CD4-positive, CD25-positive, alpha-beta regulatory T cell (primary cell): ENCODE data around the gene LRRC66. TPM values are rescaled to one million over a fixed set of nuclear protein-coding genes. Genes with fewer than 3 reads are reported as not detected.

ENCODE experiments used
- ATAC-seq, 2 donors: fragments of 150-1000 bp; cut with Tn5 transposase; one replicate each; pipeline ENCODE4 v1.10.0; 2021; ENCODE audit warnings: low read depth in 2 of 2, moderate number of reproducible peaks in 2 of 2, moderate library complexity in 1 of 2
- DNase-seq, 3 donors: peaks; one replicate each; pipeline versions ENCODE4 v3.0.0 to v3.0.0-alpha.2; 2012 to 2022; ENCODE audit warnings: mixed read lengths in 1 of 3
- H3K27ac ChIP-seq: one replicate; pipeline ENCODE4 v1.7.0; 2013; ENCODE audit warnings: mild to moderate bottlenecking, low read length; ENCODE audit not compliant: insufficient read depth, poor library complexity, severe bottlenecking
- H3K27me3 ChIP-seq: one replicate; pipeline ENCODE4 v1.7.0; 2013; ENCODE audit warnings: low read length; ENCODE audit not compliant: control insufficient read depth, insufficient read depth
- H3K36me3 ChIP-seq: one replicate; pipeline ENCODE4 v1.7.0; 2013; ENCODE audit warnings: mild to moderate bottlenecking, low read length, moderate library complexity; ENCODE audit not compliant: control insufficient read depth, insufficient read depth
- H3K4me1 ChIP-seq: 2 replicates; pipeline ENCODE4 v1.7.0; 2013; ENCODE audit warnings: mild to moderate bottlenecking, low read length; ENCODE audit not compliant: insufficient read depth, control insufficient read depth, poor library complexity, severe bottlenecking
- H3K4me3 ChIP-seq: one replicate; pipeline ENCODE4 v1.7.0; 2013; ENCODE audit warnings: low read depth, mild to moderate bottlenecking, low read length, moderate library complexity
- H3K9me3 ChIP-seq, 2 experiments: 1 replicate in 1 of 2; 2 replicates in 1 of 2; pipeline ENCODE4 v1.7.0; 2013; ENCODE audit warnings: low read length in 2 of 2, mild to moderate bottlenecking in 1 of 2, moderate library complexity in 1 of 2; ENCODE audit not compliant: control insufficient read depth in 2 of 2
- H3K27ac Mint-ChIP-seq, 3 donors: one replicate each; pipeline ENCODE4 v1.8.0; 2020 to 2022; ENCODE audit warnings: mild to moderate bottlenecking in 3 of 3, mixed read lengths in 3 of 3, moderate library complexity in 2 of 3
- H3K27me3 Mint-ChIP-seq: one replicate; pipeline ENCODE4 v1.8.0; 2022; ENCODE audit warnings: mild to moderate bottlenecking, mixed read lengths
- H3K36me3 Mint-ChIP-seq: one replicate; pipeline ENCODE4 v1.8.0; 2020; ENCODE audit warnings: mixed read lengths
- H3K4me1 Mint-ChIP-seq, 4 donors: one replicate each; pipeline ENCODE4 v1.8.0; 2020 to 2022; ENCODE audit warnings: mixed read lengths in 4 of 4, mild to moderate bottlenecking in 1 of 4
- H3K4me3 Mint-ChIP-seq, 4 donors: one replicate each; pipeline ENCODE4 v1.8.0; 2020 to 2022; ENCODE audit warnings: mild to moderate bottlenecking in 4 of 4, mixed read lengths in 4 of 4, moderate library complexity in 3 of 4
- H3K9me3 Mint-ChIP-seq, 7 donors: one replicate each; pipeline ENCODE4 v1.8.0; 2020 to 2022; ENCODE audit warnings: mixed read lengths in 7 of 7, mild to moderate bottlenecking in 3 of 7, moderate library complexity in 2 of 7
- polyA plus RNA-seq, 4 donors: library from polyadenylated mRNA; unstranded; fragments of 300-500 nt; fragmentation: Illumina TruSeq; gene quantifications; one replicate each; pipeline ENCODE4 v1.2.3, GENCODE V29; 2021
- total RNA-seq: library from RNA; stranded (reverse); gene quantifications from one replicate; pipeline ENCODE4 v1.2.3, GENCODE V29; 2022

Gene LRRC66, protein sequence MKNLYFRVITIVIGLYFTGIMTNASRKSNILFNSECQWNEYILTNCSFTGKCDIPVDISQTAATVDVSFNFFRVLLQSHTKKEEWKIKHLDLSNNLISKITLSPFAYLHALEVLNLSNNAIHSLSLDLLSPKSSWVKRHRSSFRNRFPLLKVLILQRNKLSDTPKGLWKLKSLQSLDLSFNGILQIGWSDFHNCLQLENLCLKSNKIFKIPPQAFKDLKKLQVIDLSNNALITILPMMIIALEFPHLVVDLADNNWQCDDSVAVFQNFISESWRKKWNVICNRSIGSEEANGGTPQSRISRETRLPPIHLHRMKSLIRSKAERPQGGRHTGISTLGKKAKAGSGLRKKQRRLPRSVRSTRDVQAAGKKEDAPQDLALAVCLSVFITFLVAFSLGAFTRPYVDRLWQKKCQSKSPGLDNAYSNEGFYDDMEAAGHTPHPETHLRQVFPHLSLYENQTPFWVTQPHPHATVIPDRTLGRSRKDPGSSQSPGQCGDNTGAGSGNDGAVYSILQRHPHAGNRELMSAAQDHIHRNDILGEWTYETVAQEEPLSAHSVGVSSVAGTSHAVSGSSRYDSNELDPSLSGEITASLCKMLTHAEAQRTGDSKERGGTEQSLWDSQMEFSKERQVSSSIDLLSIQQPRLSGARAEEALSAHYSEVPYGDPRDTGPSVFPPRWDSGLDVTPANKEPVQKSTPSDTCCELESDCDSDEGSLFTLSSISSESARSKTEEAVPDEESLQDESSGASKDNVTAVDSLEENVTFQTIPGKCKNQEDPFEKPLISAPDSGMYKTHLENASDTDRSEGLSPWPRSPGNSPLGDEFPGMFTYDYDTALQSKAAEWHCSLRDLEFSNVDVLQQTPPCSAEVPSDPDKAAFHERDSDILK
- total RNA-seq (0.37 TPM), polyA plus RNA-seq (not detected)

DNA sequence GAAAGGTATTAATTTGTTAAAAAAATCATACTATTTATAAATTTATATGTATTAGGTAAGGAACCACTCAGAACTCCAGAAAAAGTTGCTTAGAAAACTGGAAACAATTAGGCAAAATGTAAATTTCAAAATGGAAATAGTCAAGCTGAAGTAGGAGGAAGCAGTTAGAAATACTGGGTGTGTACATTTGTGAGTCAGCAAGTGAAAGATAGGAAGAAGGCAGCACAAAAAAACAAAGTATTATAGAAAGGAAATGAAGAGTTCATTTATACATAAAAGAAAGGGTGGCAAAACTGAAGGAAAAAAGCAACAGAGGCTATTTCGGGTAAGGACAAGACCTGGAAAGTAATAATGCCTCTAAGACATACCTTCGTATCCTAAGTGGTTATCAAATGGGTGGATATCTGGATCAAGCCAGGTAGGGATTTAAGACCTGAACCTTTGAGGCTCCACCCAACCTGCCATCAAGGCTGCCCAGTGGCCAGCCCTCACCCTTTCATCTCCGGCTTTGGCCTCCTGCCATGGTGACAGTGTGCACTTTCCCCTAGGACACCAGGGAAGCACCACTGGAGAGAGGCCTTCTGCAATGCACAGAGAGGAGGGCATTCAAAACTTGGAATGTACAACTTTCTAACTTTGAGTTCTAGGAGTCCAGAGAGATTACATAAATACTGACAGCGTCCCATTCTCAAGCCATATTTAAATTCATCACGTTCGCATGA is at the start of gene LRRC66:
Gene LRRC66, minus strand, starts transcription at position 428 of the 722 bp plus-strand sequence. CDS start 2,750 bp downstream, outside the sequence.
- H3K27me3 ChIP-seq: no peaks in the 10 kb centered on the region
- no peaks in the 10 kb centered on the region for H3K4me1 ChIP-seq
- Mint-ChIP-seq H3K4me3 (no peak within 1 kb of the TSS), H3K9me3 (no peaks in the 10 kb centered on the region), H3K27me3 (no peaks in the 10 kb centered on the region), H3K4me1 (peaks cover 0 to 2% (median 0%) of the 10 kb centered on the region in 4 donors), H3K27ac (peak within 1 kb of the TSS in 1 of 3 donors; percentile 45), H3K36me3 (no peaks in the 10 kb centered on the region)
- no peak within 1 kb of the TSS for H3K4me3 ChIP-seq
- DNase-seq (peak in 1 of 3 donors; percentile 24), ATAC-seq (no peak)
- H3K27ac ChIP-seq: no peak within 1 kb of the TSS
- peaks cover 12% of the 10 kb centered on the region for H3K36me3 ChIP-seq
- no peaks in the 10 kb centered on the region for H3K9me3 ChIP-seq

- no peak overlapping the region for H3K27ac Mint-ChIP-seq
- Histone ChIP-seq H3K27ac (no peak overlapping the region), H3K27me3 (no peaks in the 10 kb centered on the region), H3K4me1 (no peaks in the 10 kb centered on the region), H3K9me3 (no peaks in the 10 kb centered on the region), H3K4me3 (no peak overlapping the region), H3K36me3 (no peaks in the 10 kb centered on the region)
- H3K4me3 Mint-ChIP-seq: no peak overlapping the region
- H3K27me3 Mint-ChIP-seq: peaks cover 17% of the 10 kb centered on the region
- H3K36me3 Mint-ChIP-seq: no peaks in the 10 kb centered on the region
- no peak for ATAC-seq
- DNase-seq: no peak
- no peaks in the 10 kb centered on the region for H3K4me1 Mint-ChIP-seq
- peaks cover 0 to 6% (median 1%) of the 10 kb centered on the region in 7 donors for H3K9me3 Mint-ChIP-seq
Measured at GRCh38 chr4:52069571-52069970, 49.4 kb upstream of the LRRC66 start.

DNA sequence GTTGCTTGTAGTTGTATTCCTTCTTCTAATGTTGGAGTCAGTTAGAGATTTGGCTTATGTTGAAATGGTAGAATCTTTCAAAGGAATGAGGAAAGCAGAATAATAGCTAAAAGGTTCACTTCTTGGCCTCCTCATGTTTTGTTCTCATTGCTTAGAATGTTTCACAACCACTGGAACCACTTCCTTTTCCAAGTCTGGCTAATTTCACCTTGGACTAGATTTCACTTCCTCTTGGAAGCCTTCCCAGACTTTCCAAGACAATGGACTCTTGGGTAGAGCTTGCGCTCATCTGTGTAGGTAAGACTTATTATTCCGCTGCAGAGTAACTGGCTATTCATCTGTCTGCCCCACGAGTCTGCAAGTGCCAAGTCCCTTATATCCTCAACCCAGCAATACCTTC is 39.2 kb upstream of the LRRC66 start:
- Histone ChIP-seq H3K27ac (no peak overlapping the region), H3K36me3 (no peaks in the 10 kb centered on the region), H3K27me3 (peaks cover 13% of the 10 kb centered on the region), H3K4me3 (no peak overlapping the region), H3K9me3 (no peaks in the 10 kb centered on the region), H3K4me1 (no peaks in the 10 kb centered on the region)
- no peak for DNase-seq
- H3K27ac Mint-ChIP-seq: no peak overlapping the region
- H3K9me3 Mint-ChIP-seq: peaks cover 0 to 2% (median 0%) of the 10 kb centered on the region in 7 donors
- no peaks in the 10 kb centered on the region for H3K36me3 Mint-ChIP-seq
- no peak for ATAC-seq
- no peaks in the 10 kb centered on the region for H3K4me1 Mint-ChIP-seq
- peaks cover 11% of the 10 kb centered on the region for H3K27me3 Mint-ChIP-seq
- no peak overlapping the region for H3K4me3 Mint-ChIP-seq

GRCh38 chr4:52058275-52058674 is 38.1 kb upstream of the LRRC66 start:
- Mint-ChIP-seq H3K9me3 (peaks cover 0 to 2% (median 0%) of the 10 kb centered on the region in 7 donors), H3K27me3 (peaks cover 22% of the 10 kb centered on the region), H3K4me1 (peaks cover 0 to 4% (median 0%) of the 10 kb centered on the region in 4 donors), H3K4me3 (no peak overlapping the region), H3K27ac (no peak overlapping the region), H3K36me3 (no peaks in the 10 kb centered on the region)
- no peak overlapping the region for H3K27ac ChIP-seq
- DNase-seq (no peak), ATAC-seq (no peak)
- H3K36me3 ChIP-seq: no peaks in the 10 kb centered on the region
- H3K4me1 ChIP-seq: no peaks in the 10 kb centered on the region
- H3K9me3 ChIP-seq: no peaks in the 10 kb centered on the region
- no peak overlapping the region for H3K4me3 ChIP-seq
- peaks cover 23% of the 10 kb centered on the region for H3K27me3 ChIP-seq

- peaks cover 3 to 11% (median 5%) of the 10 kb centered on the region in 4 donors for H3K4me1 Mint-ChIP-seq
- H3K27me3 Mint-ChIP-seq: peaks cover 33% of the 10 kb centered on the region
Measured at GRCh38 chr4:52057196-52057595, 37.0 kb upstream of the LRRC66 start.

DNA sequence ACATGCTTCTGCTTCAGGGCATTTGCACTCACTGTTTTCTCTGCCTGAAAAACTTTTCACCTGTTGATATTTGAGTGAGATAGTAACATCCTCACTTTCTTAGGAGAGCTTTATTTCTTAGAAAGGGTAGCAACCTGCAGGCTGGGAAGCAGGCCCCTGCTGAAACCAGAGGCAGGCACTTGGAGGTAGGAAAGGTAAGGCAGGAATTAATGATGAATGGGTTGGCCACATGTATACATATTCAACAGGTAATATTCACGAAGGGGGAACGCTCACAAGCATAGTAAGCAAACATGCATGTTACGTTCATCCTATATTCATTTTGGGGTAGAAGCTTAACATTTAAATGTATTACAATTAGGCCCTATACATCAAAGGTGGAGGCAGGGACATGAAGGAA is 34.1 kb upstream of the LRRC66 start:
- peaks cover 0 to 6% (median 0%) of the 10 kb centered on the region in 7 donors for H3K9me3 Mint-ChIP-seq
- DNase-seq (no peak), ATAC-seq (no peak)
- no peak overlapping the region for H3K4me3 Mint-ChIP-seq
- peaks cover 51% of the 10 kb centered on the region for H3K27me3 Mint-ChIP-seq
- no peak overlapping the region for H3K4me3 ChIP-seq
- H3K4me1 ChIP-seq: peaks cover 13% of the 10 kb centered on the region
- H3K9me3 ChIP-seq: no peaks in the 10 kb centered on the region
- H3K36me3 Mint-ChIP-seq: no peaks in the 10 kb centered on the region
- H3K27ac Mint-ChIP-seq: no peak overlapping the region
- no peaks in the 10 kb centered on the region for H3K36me3 ChIP-seq
- H3K27ac ChIP-seq: no peak overlapping the region
- H3K4me1 Mint-ChIP-seq: peaks cover 7 to 26% (median 13%) of the 10 kb centered on the region in 4 donors
- H3K27me3 ChIP-seq: peaks cover 37% of the 10 kb centered on the region

More at GRCh38 chr4:52057196-52057595, 37.0 kb upstream of the LRRC66 start:
- Histone ChIP-seq H3K36me3 (no peaks in the 10 kb centered on the region), H3K27me3 (peaks cover 31% of the 10 kb centered on the region), H3K27ac (no peak overlapping the region), H3K4me1 (peaks cover 3% of the 10 kb centered on the region), H3K9me3 (no peaks in the 10 kb centered on the region), H3K4me3 (no peak overlapping the region)
- Mint-ChIP-seq H3K4me3 (no peak overlapping the region), H3K36me3 (no peaks in the 10 kb centered on the region), H3K27ac (no peak overlapping the region), H3K9me3 (peaks cover 0 to 6% (median 0%) of the 10 kb centered on the region in 7 donors)
- no peak for ATAC-seq
- no peak for DNase-seq

GRCh38 chr4:52052475-52052780 is 32.3 kb upstream of the LRRC66 start:
- peaks cover 67% of the 10 kb centered on the region for H3K27me3 Mint-ChIP-seq
- DNase-seq (no peak), ATAC-seq (no peak)
- peaks cover 7 to 26% (median 13%) of the 10 kb centered on the region in 4 donors for H3K4me1 Mint-ChIP-seq
- no peaks in the 10 kb centered on the region for H3K36me3 Mint-ChIP-seq
- Histone ChIP-seq H3K27ac (no peak overlapping the region), H3K27me3 (peaks cover 34% of the 10 kb centered on the region), H3K4me1 (peaks cover 13% of the 10 kb centered on the region), H3K9me3 (no peaks in the 10 kb centered on the region), H3K36me3 (no peaks in the 10 kb centered on the region), H3K4me3 (no peak overlapping the region)
- peaks cover 0 to 6% (median 0%) of the 10 kb centered on the region in 7 donors for H3K9me3 Mint-ChIP-seq
- peak overlapping the region in 2 of 4 donors; percentile 6 to 65 for H3K4me3 Mint-ChIP-seq
- no peak overlapping the region for H3K27ac Mint-ChIP-seq
